ENCODE measurements around the gene TMED8.
A peak's percentile ranks its signal among the peaks of the same experiment; 100 is the strongest.
"Not testable (repeated sequence)": the region's sequence is repeated elsewhere in the genome, so short reads cannot be mapped to it uniquely, and the experiment has no call there.

TMED8 gene

DNA sequence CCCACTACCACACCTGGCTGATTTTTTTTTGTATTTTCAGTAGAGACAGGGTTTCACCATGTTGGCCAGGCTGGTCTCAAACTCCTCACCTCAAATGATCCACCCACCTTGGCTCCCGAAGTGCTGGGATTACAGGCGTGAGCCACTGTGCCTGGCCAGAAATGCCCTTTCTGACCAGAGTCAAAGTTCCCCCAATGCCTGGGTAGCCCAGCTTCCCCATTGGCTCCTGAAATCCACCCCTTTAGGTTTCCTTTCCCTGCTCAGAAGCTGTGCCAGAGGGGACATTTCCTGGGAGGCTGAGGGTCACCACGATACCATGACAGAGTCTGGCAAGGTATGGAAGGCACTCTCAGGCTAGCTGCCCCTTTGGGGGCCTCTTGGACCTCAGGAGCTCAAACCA, 52.6 kb downstream of the TMED8 start:
- TF ChIP-seq CTCF (conservative IDR thresholded peaks at IDR 0.05; ENCODE audit: control insufficient read depth, insufficient read depth, low read depth, low read length) = no peak
- no peak overlapping the region for H3K4me3 ChIP-seq (ENCODE audit: control insufficient read depth, low read depth, low read length)
- DNase-seq (ENCODE audit: low read depth) = no peak

GRCh38 chr14:77323571-77323970, 53.3 kb downstream of the TMED8 start:
- no peak for DNase-seq (ENCODE audit: low read depth)
- H3K4me3 ChIP-seq (ENCODE audit: control insufficient read depth, low read depth, low read length) = no peak overlapping the region
- no peak for TF ChIP-seq CTCF (conservative IDR thresholded peaks at IDR 0.05; ENCODE audit: control insufficient read depth, insufficient read depth, low read depth, low read length)

GRCh38 chr14:77322951-77323350, 53.9 kb downstream of the TMED8 start:
- H3K4me3 ChIP-seq (ENCODE audit: control insufficient read depth, low read depth, low read length) = no peak overlapping the region
- no peak for TF ChIP-seq CTCF (conservative IDR thresholded peaks at IDR 0.05; ENCODE audit: control insufficient read depth, insufficient read depth, low read depth, low read length)
- DNase-seq (ENCODE audit: low read depth) = no peak

GRCh38 chr14:77322250-77322902, 54.5 kb downstream of the TMED8 start:
- TF ChIP-seq CTCF (conservative IDR thresholded peaks at IDR 0.05; ENCODE audit: control insufficient read depth, insufficient read depth, low read depth, low read length) = no peak
- H3K4me3 ChIP-seq (ENCODE audit: control insufficient read depth, low read depth, low read length) = peak overlapping the region; percentile 79
- DNase-seq (ENCODE audit: low read depth) = no peak

GRCh38 chr14:77320238-77320935, 56.5 kb downstream of the TMED8 start, which contains the start of gene POMT2:
Gene POMT2, minus strand, starts transcription at chr14:77320883. Its CDS starts 202 bp downstream, at chr14:77320681.
- peak within 1 kb of the TSS; percentile 79 for H3K4me3 ChIP-seq (ENCODE audit: control insufficient read depth, low read depth, low read length)
- DNase-seq (ENCODE audit: low read depth) = peak; percentile 81
- TF ChIP-seq CTCF (conservative IDR thresholded peaks at IDR 0.05; ENCODE audit: control insufficient read depth, insufficient read depth, low read depth, low read length) = no peak

GRCh38 chr14:77319422-77319821, 57.5 kb downstream of the TMED8 start:
- no peak for TF ChIP-seq CTCF (conservative IDR thresholded peaks at IDR 0.05; ENCODE audit: control insufficient read depth, insufficient read depth, low read depth, low read length)
- DNase-seq (ENCODE audit: low read depth) = no peak
- no peak overlapping the region for H3K4me3 ChIP-seq (ENCODE audit: control insufficient read depth, low read depth, low read length)

- not testable (repeated sequence) for H3K4me3 ChIP-seq (ENCODE audit: control insufficient read depth, low read depth, low read length); DNase-seq (ENCODE audit: low read depth)
Measured at GRCh38 chr14:77318756-77319155, 58.1 kb downstream of the TMED8 start.

Data from fibroblast of mammary gland (primary cell).